Measurements from ENCODE around the gene ARID1B.

DNA sequence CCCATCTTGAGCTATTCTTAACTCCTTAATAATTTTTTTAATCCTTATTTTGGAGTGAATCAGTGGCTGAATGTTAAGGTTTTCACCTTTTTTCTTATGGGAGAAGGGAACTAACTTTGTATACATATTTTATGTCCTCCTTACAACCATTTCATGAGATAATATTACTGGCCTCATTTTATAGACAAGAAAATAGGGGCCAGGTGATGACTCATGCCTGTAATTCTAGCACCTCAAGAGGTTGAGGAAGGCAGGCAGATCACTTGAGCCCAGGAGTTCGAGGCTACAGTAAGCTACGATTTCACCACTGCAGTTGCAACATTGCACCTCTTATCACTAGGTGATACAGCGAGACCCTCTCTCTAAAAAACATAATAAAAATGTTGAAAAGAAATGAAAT is 417.5 kb downstream of the ARID1B start:
- TF ChIP-seq, protein P1, sequence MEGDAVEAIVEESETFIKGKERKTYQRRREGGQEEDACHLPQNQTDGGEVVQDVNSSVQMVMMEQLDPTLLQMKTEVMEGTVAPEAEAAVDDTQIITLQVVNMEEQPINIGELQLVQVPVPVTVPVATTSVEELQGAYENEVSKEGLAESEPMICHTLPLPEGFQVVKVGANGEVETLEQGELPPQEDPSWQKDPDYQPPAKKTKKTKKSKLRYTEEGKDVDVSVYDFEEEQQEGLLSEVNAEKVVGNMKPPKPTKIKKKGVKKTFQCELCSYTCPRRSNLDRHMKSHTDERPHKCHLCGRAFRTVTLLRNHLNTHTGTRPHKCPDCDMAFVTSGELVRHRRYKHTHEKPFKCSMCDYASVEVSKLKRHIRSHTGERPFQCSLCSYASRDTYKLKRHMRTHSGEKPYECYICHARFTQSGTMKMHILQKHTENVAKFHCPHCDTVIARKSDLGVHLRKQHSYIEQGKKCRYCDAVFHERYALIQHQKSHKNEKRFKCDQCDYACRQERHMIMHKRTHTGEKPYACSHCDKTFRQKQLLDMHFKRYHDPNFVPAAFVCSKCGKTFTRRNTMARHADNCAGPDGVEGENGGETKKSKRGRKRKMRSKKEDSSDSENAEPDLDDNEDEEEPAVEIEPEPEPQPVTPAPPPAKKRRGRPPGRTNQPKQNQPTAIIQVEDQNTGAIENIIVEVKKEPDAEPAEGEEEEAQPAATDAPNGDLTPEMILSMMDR (IDR thresholded peaks at IDR 0.05), result no peak
- TF ChIP-seq TCF7L2 (IDR thresholded peaks at IDR 0.05; ENCODE audit: low read depth, low read length), result no peak
- TF ChIP-seq POLR2AphosphoS5 (IDR thresholded peaks at IDR 0.05; ENCODE audit: low read depth, low read length), result no peak
- no peak for TF ChIP-seq REST (IDR thresholded peaks at IDR 0.05; ENCODE audit: insufficient read depth in 1 of 2, low read depth in 2 of 2, low read length in 1 of 2)
